ENCODE data around the gene DCAF8.

Gene DCAF8

GRCh38 chr1:160257411-160258015, 4.8 kb downstream of the DCAF8 start:
- no peak for TF ChIP-seq CTCF (IDR thresholded peaks at IDR 0.05)
- Mint-ChIP-seq H3K4me1 (peaks cover 54% of the 10 kb centered on the region), H3K27ac (peak overlapping the region; percentile 25), H3K9me3 (peaks cover 4% of the 10 kb centered on the region), H3K36me3 (ENCODE audit: low read depth) (peaks cover 40% of the 10 kb centered on the region), H3K27me3 (ENCODE audit: low read depth, poor library complexity) (no peaks in the 10 kb centered on the region), H3K4me3 (no peak overlapping the region)
- no peak for DNase-seq

GRCh38 chr1:160256396-160257046, 5.8 kb downstream of the DCAF8 start:
- Mint-ChIP-seq H3K36me3 (ENCODE audit: low read depth) (peaks cover 49% of the 10 kb centered on the region), H3K27ac (no peak overlapping the region), H3K4me1 (peaks cover 64% of the 10 kb centered on the region)

GRCh38 chr1:160255781-160256300, 6.5 kb downstream of the DCAF8 start:
- no peak overlapping the region for H3K4me3 Mint-ChIP-seq
- peaks cover 68% of the 10 kb centered on the region for H3K4me1 Mint-ChIP-seq
- peaks cover 4% of the 10 kb centered on the region for H3K9me3 Mint-ChIP-seq
- no peak overlapping the region for H3K27ac Mint-ChIP-seq
- no peak for TF ChIP-seq CTCF (IDR thresholded peaks at IDR 0.05)
- no peak for DNase-seq
- no peaks in the 10 kb centered on the region for H3K27me3 Mint-ChIP-seq (ENCODE audit: low read depth, poor library complexity)
- H3K36me3 Mint-ChIP-seq (ENCODE audit: low read depth) = peaks cover 56% of the 10 kb centered on the region

More at GRCh38 chr1:160256396-160257046, 5.8 kb downstream of the DCAF8 start:
- TF ChIP-seq CTCF (IDR thresholded peaks at IDR 0.05) = no peak
- H3K27me3 Mint-ChIP-seq (ENCODE audit: low read depth, poor library complexity) = no peaks in the 10 kb centered on the region
- no peak overlapping the region for H3K4me3 Mint-ChIP-seq
- peaks cover 4% of the 10 kb centered on the region for H3K9me3 Mint-ChIP-seq
- no peak for DNase-seq

- DNase-seq = peak; percentile 53
- peaks cover 51% of the 10 kb centered on the region for H3K36me3 Mint-ChIP-seq (ENCODE audit: low read depth)
- H3K27ac Mint-ChIP-seq = peak overlapping the region; percentile 18
- peak; percentile 62 for TF ChIP-seq CTCF (IDR thresholded peaks at IDR 0.05)
- no peak overlapping the region for H3K4me3 Mint-ChIP-seq
- H3K9me3 Mint-ChIP-seq = no peaks in the 10 kb centered on the region
- H3K4me1 Mint-ChIP-seq = peaks cover 37% of the 10 kb centered on the region
- H3K27me3 Mint-ChIP-seq (ENCODE audit: low read depth, poor library complexity) = no peaks in the 10 kb centered on the region
Observed at GRCh38 chr1:160251687-160252526, 10.4 kb downstream of the DCAF8 start.

- no peak for TF ChIP-seq CTCF (IDR thresholded peaks at IDR 0.05)
- H3K27me3 Mint-ChIP-seq (ENCODE audit: low read depth, poor library complexity) = no peaks in the 10 kb centered on the region
- no peak for DNase-seq
- H3K4me1 Mint-ChIP-seq = peaks cover 38% of the 10 kb centered on the region
- H3K27ac Mint-ChIP-seq = peak overlapping the region; percentile 91
- peaks cover 51% of the 10 kb centered on the region for H3K36me3 Mint-ChIP-seq (ENCODE audit: low read depth)
- H3K4me3 Mint-ChIP-seq = no peak overlapping the region
- H3K9me3 Mint-ChIP-seq = no peaks in the 10 kb centered on the region
Observed at GRCh38 chr1:160251011-160251410, 11.3 kb downstream of the DCAF8 start.
